Umbilical cord (tissue), 2 donors: ENCODE measurements around the gene TAF8. TPM values are rescaled to one million over a fixed set of nuclear protein-coding genes. Genes with fewer than 3 reads are reported as not detected.

ENCODE experiments used
- DNase-seq: peaks from one replicate; pipeline ENCODE4 v3.0.0-alpha.2; 2015; ENCODE audit warnings: low spot score
- total RNA-seq: library from RNA; depleted of rRNA; stranded (reverse); fragments of >200 nt; gene quantifications from one replicate; pipeline ENCODE4 v1.2.3, GENCODE V29; 2014; ENCODE audit warnings: low replicate concordance; ENCODE audit not compliant: insufficient read depth

The TAF8 gene
- total RNA-seq, 1 donor from 2014 or later: 16.4 TPM

DNA sequence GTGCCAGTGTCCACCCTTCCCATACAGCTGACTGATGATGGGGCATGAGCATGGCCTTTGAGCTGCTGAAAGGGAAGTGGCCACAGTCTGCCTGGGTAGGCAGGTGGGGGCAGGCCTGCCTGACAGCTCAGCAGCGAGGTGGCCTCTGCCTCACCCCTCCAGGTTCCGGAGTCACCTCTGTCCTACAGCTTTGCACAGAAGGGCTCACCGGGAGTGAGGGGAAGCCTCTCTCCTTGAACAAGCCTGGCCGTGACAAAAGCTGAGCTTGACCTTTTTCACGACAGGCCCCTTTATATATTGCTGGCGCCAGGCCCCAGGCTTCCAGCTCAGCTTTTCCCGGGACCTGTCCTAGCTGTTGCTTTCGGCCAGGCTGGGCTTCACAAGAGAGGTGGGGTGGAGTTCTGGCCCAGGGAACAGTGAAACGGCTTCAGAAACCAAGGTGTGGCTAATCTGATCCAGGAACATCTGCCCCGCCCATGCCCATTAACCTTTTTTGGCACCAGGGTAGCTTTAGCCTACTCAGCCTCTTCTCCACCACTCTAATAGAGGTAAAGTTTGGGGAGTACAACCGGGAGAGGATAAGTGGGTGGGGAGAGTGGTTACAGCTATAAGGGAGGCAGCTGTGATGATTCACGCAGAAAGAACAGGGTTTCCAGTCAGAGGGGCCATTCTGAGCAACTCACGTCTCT, 49.2 kb downstream of the TAF8 start:
- DNase-seq: peak; percentile 58

- DNase-seq: peak; percentile 70
These were observed 49.9 kb downstream of the TAF8 start for GRCh38 chr6:42100029-42100901.

DNA sequence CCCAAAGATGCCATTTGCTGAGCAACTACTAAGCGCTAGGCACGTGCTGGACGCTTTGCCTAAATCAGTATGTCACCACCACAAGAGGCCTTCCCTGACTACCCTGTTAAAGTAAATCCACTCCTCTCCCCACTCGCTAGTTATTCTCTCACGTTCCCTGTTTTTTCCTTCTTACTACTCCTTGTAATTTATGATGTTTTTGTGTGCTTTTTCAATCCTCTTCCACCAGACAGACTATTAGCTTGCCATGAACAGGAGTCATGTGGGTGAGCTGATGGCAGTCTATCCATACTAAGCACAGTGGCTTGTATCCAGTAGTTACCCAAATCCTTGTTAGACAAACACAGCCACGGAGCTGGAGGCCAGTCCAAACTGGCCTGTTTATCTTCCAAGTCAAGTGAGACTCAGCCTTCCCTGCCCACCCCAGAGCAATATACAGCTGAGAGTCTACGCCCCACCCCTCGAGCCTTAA, 50.9 kb downstream of the TAF8 start:
- peak; percentile 89 for DNase-seq

GRCh38 chr6:42103216-42103615, 52.9 kb downstream of the TAF8 start:
- DNase-seq: no peak

- DNase-seq: no peak
These were observed 53.4 kb downstream of the TAF8 start for GRCh38 chr6:42103753-42104094.

DNA sequence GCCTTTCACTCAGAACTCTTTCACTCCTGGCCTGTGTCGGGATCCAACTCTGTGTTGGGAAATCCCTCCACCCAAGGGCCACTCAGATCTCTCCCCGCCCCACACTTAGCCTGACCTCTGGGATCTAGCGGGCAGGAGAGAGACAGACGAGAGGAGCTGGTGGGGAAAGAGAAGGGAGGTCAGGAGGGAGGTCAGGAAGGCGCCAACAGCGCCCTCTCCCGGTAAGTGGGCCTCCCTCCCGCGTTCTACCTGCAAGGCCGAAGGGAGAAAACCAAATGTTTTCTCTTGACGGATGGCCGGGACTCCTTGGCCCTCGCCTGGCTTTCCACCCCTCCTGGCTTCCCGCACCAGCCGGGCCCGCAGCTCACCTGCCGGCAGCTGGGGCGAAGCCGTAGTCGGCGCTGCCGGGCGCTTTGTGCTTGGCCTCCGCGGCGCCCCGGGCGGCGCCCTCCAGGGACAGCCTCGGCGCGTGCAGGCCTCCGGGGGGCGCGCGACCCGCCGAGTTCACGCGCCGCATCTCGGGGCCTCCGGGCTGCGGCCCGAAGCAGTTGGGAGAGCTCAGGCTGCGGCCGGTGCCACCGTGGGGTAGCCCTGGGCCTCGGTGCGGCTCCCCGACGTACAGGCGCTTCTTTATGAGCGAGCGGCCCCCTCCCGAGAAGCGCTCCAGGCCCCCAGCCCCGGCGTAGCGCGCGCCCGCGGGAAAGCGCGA, 53.9 kb downstream of the TAF8 start:
- DNase-seq: peak; percentile 76

GRCh38 chr6:42104804-42105125, 54.4 kb downstream of the TAF8 start:
- DNase-seq: no peak

DNA sequence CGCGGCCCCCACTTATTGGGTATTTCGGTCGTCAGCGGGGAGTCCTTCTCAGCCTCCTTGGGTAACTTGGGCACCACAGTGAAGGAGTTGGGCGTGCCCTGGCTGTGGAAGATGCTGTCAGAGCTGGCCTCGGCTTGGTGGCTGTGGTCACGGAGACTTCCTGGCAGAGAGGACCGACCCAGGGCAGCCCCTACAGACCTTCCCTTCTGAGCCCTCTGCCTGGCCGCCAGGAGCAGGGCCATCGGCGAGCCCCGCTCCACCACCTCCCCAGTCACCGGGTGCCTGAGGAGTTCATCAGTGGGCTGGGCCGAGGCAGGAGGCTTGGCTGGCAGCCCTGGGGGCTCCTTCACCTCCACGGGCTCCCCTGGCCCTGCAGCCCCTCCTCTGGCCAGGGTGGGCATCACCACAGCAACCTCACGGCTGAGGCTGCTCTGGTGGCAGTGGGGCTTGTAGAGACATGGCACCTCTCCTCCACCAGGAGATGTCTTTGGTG, 54.9 kb downstream of the TAF8 start:
- DNase-seq: no peak

DNA sequence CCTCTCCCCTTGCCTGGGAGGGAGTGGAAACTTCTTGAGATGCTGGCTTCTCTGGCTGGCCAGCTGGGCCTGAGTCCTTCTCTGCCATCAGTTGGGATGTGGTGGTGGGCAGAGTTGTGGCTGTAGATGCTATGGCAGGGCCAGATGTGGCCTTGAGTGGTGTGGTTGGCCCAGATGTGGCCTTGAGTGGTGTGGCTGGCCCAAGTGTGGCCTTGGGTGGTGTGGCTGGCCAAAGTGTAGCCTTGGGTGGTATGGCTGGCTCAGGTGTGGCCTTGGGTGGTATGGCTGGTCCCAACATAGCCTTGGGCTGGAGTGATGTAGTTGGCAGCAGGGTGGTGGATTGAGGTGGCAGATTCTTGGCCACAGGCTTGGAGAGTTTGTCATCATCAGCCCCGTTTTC, 55.4 kb downstream of the TAF8 start:
- no peak for DNase-seq

DNA sequence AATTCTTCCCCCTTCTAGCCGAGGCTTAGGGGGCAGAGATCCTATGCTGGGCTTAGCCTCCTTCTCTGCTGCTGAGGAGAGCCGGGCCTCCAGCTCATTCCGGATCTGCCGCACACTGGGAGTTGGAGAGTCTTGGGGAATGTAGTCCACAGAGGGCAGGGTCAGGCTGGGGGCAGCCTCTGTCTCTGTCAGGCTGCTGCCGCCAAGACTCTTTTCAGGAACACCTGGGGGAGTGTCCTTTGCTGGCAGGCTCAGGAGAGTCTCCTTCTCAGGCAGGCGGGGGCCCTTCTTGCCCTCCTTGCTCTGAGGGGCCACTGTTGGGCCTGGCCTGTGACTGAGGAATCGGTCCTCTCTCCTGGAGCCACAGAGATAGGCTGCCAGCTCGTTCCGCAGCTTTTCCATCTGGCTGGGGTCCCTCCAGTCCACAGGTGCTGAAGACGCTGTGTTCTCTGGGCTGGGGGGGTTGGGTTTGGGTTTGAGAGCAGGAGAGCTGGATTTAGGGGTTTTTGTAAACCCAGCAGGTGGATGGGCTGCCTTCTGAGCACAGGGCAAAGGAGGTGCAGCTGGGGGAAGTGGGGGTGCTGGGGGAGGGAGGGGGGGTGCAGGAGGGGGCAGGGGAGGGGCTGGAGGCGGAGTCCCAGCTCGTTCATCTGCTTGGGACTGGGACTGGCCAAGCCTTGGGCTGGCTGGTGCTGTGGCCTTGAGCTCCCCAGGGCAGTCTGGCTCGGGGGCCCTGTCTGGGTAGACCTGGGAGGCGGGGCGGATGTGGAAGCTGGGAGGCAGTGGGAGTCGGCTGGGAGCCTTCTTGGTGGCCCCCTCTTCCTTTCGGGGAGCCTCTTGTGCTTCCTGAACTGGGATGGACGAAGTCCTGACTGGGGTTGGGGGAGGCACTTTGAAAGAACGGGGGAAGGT, 56.0 kb downstream of the TAF8 start:
- DNase-seq: peak; percentile 42

- DNase-seq: no peak
These were observed 57.7 kb downstream of the TAF8 start for GRCh38 chr6:42108071-42108470.

- no peak for DNase-seq
These were observed 60.4 kb downstream of the TAF8 start for GRCh38 chr6:42110683-42111082.

GRCh38 chr6:42112351-42112750, 62.0 kb downstream of the TAF8 start:
- DNase-seq: no peak

DNA sequence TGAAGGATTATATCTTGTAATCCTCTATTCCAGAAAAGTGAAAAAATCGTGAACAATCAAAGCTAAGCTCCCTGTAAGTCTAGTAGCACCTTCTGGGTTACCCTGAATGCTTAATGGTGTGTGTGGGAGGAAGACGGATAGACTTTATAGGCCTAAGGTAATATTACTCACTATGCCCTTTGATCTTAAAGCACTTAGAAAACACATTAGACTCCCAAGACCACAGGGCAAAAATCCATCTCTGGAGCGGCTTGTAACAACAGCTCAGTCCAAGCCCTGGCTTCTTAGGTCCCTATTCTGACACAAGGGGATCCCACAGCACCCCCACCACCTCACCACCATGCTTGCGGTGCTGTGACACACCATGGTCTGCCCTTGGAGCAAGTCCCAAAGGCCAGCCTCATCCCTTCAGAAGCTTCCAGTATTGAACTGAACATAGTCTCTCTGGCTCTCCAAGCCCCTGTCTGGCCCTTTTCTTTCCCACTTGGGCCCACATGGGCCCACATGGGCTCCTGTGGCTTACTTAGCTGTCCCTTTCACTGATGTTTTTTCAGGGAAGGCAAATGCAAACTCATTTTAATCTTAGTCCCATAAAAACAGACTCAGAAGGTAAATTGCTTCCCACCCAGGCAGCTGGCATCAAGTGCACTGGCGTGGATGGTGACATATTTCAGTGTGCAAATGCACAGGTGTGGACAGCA, 63.8 kb downstream of the TAF8 start:
- no peak for DNase-seq

GRCh38 chr6:42117843-42118161, 67.5 kb downstream of the TAF8 start:
- DNase-seq: no peak

DNA sequence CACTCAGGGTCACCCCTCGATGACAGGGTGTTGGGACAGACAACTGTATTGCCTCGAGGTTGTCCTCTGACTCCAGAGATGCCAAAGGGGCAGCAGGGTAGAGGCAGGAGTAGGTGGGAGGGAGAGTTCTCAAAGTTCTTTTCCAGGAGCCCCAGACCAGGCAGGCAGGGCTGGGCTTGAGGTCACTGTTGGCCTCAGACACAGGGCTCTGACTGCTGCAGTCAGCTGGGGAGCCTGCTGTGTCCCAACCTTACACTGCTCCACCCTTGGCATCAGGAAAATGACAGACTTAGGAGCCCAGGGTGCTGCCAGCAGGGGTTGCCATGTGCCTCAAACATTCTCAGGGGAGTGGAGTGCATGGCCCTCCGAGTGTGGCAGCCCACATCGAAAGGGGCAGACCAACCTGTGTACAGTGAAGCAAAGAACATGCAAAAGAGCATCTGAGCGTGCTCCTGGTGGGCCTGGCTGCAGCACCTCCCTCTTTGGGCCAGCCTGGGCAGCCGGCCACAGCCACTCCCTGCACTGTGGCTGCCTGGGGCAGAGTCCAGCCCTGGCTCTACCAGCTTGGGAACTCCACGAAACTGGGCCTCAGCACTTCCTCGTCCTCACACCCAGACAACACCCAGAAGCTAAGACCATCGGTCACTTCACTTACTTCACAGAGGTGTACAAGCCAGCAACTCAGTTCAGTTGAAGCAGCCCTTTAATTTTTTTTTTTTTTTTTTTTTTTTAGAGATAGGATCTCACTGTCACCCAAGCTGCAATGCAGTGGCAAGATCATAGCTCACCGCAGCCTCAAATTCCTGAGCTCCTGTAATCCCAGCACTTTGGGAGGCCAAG, 68.1 kb downstream of the TAF8 start:
- no peak for DNase-seq

DNA sequence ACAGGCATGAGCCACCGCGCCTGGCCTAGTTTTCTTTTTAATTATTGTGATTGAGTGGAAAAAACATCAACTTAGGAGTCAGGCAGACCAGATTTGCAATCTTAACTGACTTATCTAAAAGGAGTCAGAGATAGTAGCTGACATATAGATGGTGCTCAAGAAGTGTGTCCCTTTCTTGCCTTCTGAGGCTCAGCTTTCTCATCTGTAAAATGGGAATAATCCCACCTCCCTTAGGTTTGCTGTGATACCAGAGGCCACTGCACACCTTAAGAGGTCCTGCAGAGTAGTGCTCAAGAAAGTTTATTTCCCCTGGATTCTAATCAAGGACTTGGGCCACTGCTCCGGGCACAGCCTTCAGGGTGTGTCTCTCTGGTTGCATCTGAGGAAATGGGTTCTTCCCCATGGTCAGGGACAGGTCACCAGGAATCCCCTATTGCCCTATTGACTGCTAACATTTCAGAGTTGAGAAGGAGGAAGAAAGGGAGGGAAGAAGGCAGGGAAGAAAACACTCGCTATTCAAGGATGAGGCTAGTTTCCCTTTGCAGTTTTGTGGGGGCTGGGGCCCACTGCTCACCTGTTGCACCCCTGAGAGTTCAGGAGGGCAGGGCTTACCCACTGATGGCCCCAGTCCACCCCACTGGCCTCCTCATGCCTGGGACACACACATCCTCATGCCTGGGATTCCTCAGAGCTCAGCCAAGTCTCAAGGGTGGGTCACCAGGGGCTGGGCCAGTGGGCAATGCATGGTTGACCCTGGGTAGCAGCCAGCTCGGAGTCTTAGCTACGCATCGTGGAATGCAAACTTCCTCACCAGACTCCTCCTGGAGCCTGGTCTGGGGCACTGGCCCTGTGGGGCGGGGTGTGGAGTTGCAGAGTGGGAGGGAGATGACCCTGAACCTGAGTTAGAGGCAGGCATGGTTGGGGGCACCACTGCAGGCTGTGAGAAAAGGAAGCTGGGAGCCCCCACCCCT, 70.9 kb downstream of the TAF8 start:
- peak; percentile 63 for DNase-seq

GRCh38 chr6:42123379-42124103, 73.2 kb downstream of the TAF8 start:
- no peak for DNase-seq
